CD4-positive, alpha-beta T cell treated with Interleukin-21 for 1 hour (primary cell): ENCODE data around the gene ADCYAP1R1.
"Not testable (repeated sequence)": the region's sequence is repeated elsewhere in the genome, so short reads cannot be mapped to it uniquely, and the experiment has no call there.

Experiments
- DNase-seq: peaks from one replicate; pipeline ENCODE4 v3.0.0-alpha.2; 2020

ADCYAP1R1 gene

GRCh38 chr7:31146030-31146429 is 93.9 kb downstream of the ADCYAP1R1 start:
- no peak for DNase-seq

DNA sequence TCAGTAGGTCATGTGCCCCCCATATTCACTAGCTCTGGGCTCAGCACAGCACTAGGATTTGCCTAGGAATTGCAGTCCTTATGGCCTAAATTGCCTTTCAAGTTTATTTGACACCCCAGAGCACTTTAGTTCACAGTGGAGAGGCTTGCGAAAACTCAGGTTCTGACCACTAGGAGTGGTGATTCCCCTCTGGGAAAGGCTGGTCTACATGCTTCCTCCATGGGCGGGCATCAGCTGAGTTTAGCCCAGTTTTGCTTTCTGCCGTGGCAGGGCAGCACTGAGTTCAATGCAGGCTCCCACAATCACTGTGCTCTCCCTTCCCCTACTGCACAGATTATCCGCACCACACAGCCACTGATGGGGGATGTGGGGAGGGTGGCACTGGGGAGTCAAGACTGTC is 94.4 kb downstream of the ADCYAP1R1 start:
- DNase-seq = no peak

DNA sequence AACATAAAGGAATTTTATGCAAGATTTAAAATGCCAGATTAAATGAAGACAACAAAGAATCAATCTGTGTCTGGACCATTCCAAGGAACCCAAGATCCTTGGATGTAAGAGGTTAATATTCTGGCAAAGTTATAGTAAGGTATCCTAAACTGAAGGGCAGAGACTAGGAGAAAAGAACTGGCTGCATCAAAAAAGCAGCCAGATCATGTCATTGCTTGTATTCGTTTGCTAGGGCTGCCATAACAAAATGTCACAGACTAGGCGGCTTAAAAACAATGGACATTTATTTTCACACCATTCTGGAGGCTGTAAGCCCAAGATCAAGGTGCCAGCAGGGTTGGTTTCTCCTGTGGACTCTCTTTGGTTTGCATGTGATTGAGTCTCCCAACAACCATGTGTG is 99.7 kb downstream of the ADCYAP1R1 start:
- DNase-seq = no peak

DNA sequence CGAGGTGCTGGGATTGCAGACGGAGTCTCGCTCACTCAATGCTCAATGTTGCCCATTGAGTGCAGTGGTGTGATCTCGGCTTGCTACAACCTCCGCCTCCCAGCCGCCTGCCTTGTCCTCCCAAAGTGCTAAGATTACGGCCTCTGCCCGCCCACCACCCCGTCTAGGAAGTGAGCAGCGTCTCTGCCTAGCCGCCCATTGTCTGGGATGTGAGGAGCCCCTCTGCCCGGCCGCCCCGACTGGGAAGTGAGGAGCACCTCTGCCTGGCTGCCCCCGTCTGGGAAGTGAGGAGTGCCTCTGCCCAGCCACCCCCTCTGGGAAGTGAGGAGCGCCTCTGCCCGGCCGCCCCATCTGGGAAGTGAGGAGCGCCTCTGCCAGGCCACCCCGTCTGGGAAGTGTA is 101.2 kb downstream of the ADCYAP1R1 start:
- DNase-seq = not testable (repeated sequence)

DNA sequence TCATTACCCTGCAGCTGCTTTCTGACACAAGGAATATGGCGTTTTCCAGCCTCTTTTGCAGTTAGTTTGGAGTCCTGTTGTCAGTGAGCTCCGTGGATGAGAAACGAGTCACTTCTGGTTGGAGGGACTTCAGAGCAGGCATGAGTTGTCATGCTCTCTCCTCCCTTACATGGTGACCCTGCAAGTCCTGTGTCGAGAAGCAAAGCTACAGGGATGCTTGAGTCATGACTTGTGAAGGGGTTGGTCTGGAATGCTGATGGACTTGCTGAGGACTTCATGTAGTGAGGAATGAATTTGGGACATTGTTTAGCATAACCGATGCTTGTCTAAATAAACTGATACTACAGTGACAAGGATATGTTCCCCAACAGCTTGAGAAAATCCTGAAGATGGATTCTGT is 108.8 kb downstream of the ADCYAP1R1 start:
- no peak for DNase-seq
